Naive thymus-derived CD8-positive, alpha-beta T cell (primary cell): ENCODE results near the gene SRPX. TPM values are rescaled to one million over a fixed set of nuclear protein-coding genes. Genes with fewer than 3 reads are reported as not detected.

Experiments used
- ATAC-seq, 2 donors: fragments of 150-1000 bp; cut with Tn5 transposase in 1 of 2; sonication (Bioruptor Pico), chemical (Tn5 transposase) in 1 of 2; 1 replicate in 1 of 2; 2 replicates in 1 of 2; pipeline ENCODE4 v1.10.0; 2021; ENCODE audit warnings: mild to moderate bottlenecking in 2 of 2, moderate library complexity in 2 of 2
- POLR2A ChIA-PET: fragments of 350-600 bp; sonication (Branson Sonifier 250); formaldehyde crosslinking; loops from one replicate; lab custom pipeline; 2021; ENCODE audit warnings: antibody characterized with exemption; lab: Charles Lee
- DNase-seq, 10 donors: peaks; one replicate each; pipeline versions ENCODE4 v3.0.0 to v3.0.0-alpha.2; 2020 to 2022
- H3K27ac Mint-ChIP-seq, 10 donors: one replicate each; pipeline ENCODE4 v1.8.0; 2020 to 2022; ENCODE audit warnings: mild to moderate bottlenecking in 10 of 10, mixed read lengths in 10 of 10, moderate library complexity in 4 of 10, inconsistent platforms in 1 of 10
- H3K27me3 Mint-ChIP-seq, 5 donors: one replicate each; pipeline ENCODE4 v1.8.0; 2021 to 2022; ENCODE audit warnings: mixed read lengths in 5 of 5
- H3K36me3 Mint-ChIP-seq, 3 donors: one replicate each; pipeline ENCODE4 v1.8.0; 2020 to 2022; ENCODE audit warnings: mixed read lengths in 3 of 3, mild to moderate bottlenecking in 2 of 3, inconsistent platforms in 1 of 3
- H3K4me1 Mint-ChIP-seq, 4 donors: one replicate each; pipeline ENCODE4 v1.8.0; 2021 to 2022; ENCODE audit warnings: mixed read lengths in 4 of 4
- H3K4me3 Mint-ChIP-seq, 10 donors: one replicate each; pipeline ENCODE4 v1.8.0; 2020 to 2022; ENCODE audit warnings: mild to moderate bottlenecking in 10 of 10, mixed read lengths in 10 of 10, moderate library complexity in 6 of 10, inconsistent platforms in 1 of 10
- H3K9me3 Mint-ChIP-seq, 9 donors: one replicate each; pipeline ENCODE4 v1.8.0; 2020 to 2022; ENCODE audit warnings: mixed read lengths in 9 of 9, mild to moderate bottlenecking in 3 of 9, inconsistent platforms in 1 of 9, moderate library complexity in 1 of 9
- polyA plus RNA-seq, 3 donors: library from polyadenylated mRNA; unstranded; fragments of 300-500 nt; fragmentation: Illumina TruSeq; gene quantifications; one replicate each; pipeline ENCODE4 v1.2.3, GENCODE V29; 2021
- total RNA-seq, 8 experiments: library from RNA in 2 of 8; stranded (reverse) in 2 of 8; gene quantifications; one replicate each; pipeline ENCODE4 v1.2.3 and lab custom pipeline; 2021 to 2026

The SRPX gene
- total and polyA plus RNA-seq, 5 experiments from 2014 or later = not detected

DNA sequence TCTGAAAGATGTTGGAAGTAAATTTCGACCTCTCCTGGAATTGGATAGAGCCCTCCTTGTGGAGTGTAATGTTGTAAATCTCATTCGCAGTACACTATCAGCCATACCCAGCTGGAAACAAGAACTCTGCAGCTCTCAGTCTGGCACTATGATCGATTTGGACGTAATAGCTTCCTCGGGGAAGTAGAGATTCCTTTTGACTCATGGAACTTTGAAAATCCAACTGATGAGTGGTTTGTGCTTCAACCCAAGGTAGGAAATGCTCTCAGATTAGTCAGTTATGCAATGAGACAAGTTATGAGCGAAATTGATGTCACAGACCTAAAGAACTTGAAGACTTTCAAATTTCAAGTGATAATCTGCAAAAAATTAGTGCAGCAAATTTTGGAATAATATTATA is 110.4 kb downstream of the SRPX start:
- no peak for ATAC-seq
- Mint-ChIP-seq H3K4me1 (no peaks in the 10 kb centered on the region), H3K27ac (no peak overlapping the region), H3K9me3 (no peaks in the 10 kb centered on the region), H3K36me3 (no peaks in the 10 kb centered on the region), H3K27me3 (peaks cover 0 to 4% (median 0%) of the 10 kb centered on the region in 5 donors), H3K4me3 (no peak overlapping the region)
- DNase-seq = no peak
- POLR2A ChIA-PET = no interaction called here

DNA sequence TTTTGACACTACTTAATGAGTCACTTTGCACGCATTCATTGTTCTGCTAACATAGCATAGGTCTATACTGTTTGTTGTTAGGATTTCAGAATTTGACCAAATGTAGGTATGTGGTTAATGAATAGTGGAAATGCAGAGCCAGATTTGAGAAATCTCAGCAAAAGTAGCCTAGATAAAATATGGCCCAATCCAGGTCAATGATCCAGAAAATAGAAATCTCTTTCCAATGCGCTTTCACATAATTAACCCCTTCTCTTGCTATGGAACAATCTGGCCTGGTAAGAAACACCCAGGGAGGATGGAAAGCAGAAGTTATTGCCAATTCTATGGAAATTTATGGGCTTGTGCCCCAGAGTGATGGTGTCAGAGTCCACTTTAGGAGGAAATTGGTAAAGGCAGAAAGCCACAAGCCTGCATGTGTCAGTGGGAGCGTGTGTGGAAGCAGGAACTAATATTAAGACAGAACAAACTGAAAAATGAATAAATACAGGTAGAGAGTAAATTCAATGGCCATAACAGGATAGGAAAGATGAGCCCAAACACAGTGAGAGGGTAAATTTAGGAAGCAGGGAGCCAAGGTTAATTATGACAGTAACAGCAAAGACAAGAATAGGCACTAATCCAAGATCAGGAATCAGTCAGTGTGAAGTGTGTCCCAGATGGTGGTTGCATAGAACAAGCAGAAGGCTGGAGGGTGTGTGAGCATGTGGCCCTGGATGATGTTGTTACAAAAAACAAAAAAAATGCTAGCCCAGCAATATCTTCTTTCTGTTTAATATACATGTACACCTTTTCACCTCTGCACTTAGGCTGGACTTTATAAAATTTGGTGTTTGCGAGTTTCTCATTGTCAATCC is 111.4 kb downstream of the SRPX start:
- Mint-ChIP-seq H3K27me3 (peaks cover 0 to 4% (median 0%) of the 10 kb centered on the region in 5 donors), H3K4me1 (no peaks in the 10 kb centered on the region), H3K36me3 (no peaks in the 10 kb centered on the region), H3K9me3 (no peaks in the 10 kb centered on the region), H3K4me3 (no peak overlapping the region), H3K27ac (no peak overlapping the region)
- DNase-seq (no peak), ATAC-seq (no peak)
- POLR2A ChIA-PET = no interaction called here

DNA sequence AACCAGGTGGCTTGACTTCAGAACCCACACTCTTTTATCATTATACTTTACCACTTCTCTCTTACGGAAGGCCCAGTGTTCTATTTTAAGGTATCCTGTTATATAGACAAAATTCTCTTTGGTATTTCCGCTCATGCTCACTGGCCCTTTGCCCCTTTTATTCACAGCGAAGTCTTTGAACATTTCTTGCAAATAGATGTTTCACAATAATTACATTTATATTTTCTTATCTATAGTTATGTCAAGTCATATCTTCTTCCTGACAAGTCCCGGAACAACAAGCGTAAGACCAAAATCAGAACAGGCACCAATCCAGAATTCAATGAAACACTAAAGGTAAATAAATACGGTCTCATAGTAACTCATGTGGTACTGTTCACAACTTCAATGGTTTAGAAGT is 112.3 kb downstream of the SRPX start:
- no peak overlapping the region for H3K27ac Mint-ChIP-seq
- ATAC-seq (no peak), DNase-seq (no peak)
- H3K9me3 Mint-ChIP-seq = no peaks in the 10 kb centered on the region
- POLR2A ChIA-PET = no interaction called here
- no peaks in the 10 kb centered on the region for H3K36me3 Mint-ChIP-seq
- H3K4me1 Mint-ChIP-seq = no peaks in the 10 kb centered on the region
- H3K27me3 Mint-ChIP-seq = peaks cover 0 to 2% (median 0%) of the 10 kb centered on the region in 5 donors
- no peak overlapping the region for H3K4me3 Mint-ChIP-seq

GRCh38 chrX:38106991-38107655 is 113.5 kb downstream of the SRPX start:
- POLR2A ChIA-PET = no interaction called here
- no peaks in the 10 kb centered on the region for H3K4me1 Mint-ChIP-seq
- H3K9me3 Mint-ChIP-seq = no peaks in the 10 kb centered on the region
- ATAC-seq = no peak
- no peak overlapping the region for H3K27ac Mint-ChIP-seq
- no peak overlapping the region for H3K4me3 Mint-ChIP-seq
- peaks cover 0 to 3% (median 0%) of the 10 kb centered on the region in 5 donors for H3K27me3 Mint-ChIP-seq
- no peak for DNase-seq
- no peaks in the 10 kb centered on the region for H3K36me3 Mint-ChIP-seq

DNA sequence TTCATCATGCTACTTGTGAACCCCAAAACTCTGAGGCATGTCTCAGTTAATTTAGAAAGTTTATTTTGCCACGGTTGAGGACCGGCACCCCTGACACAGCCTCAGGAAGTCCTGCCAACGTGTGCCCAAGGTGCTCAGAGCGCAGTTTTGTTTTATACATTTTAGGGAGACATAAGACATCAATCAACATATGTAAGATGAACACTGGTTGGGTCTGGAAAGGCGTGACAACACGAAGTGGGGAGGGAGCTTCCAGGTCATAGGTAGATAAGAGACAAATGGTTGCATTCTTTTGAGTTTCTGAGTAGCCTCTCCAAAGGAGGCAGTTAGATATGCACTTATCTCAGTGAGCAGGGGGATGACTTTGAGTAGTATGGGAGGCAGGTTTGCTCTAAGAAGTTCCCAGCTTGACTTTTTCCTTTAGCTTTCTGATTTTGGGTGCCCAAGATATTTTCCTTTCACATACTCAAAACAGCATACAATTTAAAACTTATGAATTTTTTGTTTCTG is 115.4 kb downstream of the SRPX start:
- Mint-ChIP-seq H3K36me3 (no peaks in the 10 kb centered on the region), H3K27me3 (peaks cover 0 to 3% (median 0%) of the 10 kb centered on the region in 5 donors), H3K4me3 (no peak overlapping the region), H3K9me3 (peaks cover 0 to 6% (median 1%) of the 10 kb centered on the region in 9 donors), H3K27ac (no peak overlapping the region), H3K4me1 (no peaks in the 10 kb centered on the region)
- DNase-seq (no peak), ATAC-seq (no peak)
- POLR2A ChIA-PET = no interaction called here

- H3K4me3 Mint-ChIP-seq = no peak overlapping the region
- no peaks in the 10 kb centered on the region for H3K4me1 Mint-ChIP-seq
- no peak for DNase-seq
- H3K27me3 Mint-ChIP-seq = peaks cover 0 to 3% (median 0%) of the 10 kb centered on the region in 5 donors
- H3K9me3 Mint-ChIP-seq = peaks cover 0 to 14% (median 2%) of the 10 kb centered on the region in 9 donors
- no peak overlapping the region for H3K27ac Mint-ChIP-seq
- ATAC-seq = no peak
- POLR2A ChIA-PET = no interaction called here
- peaks cover 0 to 5% (median 0%) of the 10 kb centered on the region in 3 donors for H3K36me3 Mint-ChIP-seq
Observed at GRCh38 chrX:38103857-38104812, 116.5 kb downstream of the SRPX start.

- peaks cover 0 to 11% (median 0%) of the 10 kb centered on the region in 3 donors for H3K36me3 Mint-ChIP-seq
- ATAC-seq (no peak), DNase-seq (no peak)
- no peak overlapping the region for H3K4me3 Mint-ChIP-seq
- peaks cover 0 to 3% (median 0%) of the 10 kb centered on the region in 5 donors for H3K27me3 Mint-ChIP-seq
- no peaks in the 10 kb centered on the region for H3K4me1 Mint-ChIP-seq
- no peak overlapping the region for H3K27ac Mint-ChIP-seq
- POLR2A ChIA-PET = no interaction called here
- H3K9me3 Mint-ChIP-seq = peaks cover 0 to 22% (median 10%) of the 10 kb centered on the region in 9 donors
Observed at GRCh38 chrX:38102875-38103274, 117.8 kb downstream of the SRPX start.

- POLR2A ChIA-PET = no interaction called here
- peaks cover 0 to 11% (median 0%) of the 10 kb centered on the region in 3 donors for H3K36me3 Mint-ChIP-seq
- ATAC-seq (no peak), DNase-seq (no peak)
- no peak overlapping the region for H3K27ac Mint-ChIP-seq
- peaks cover 0 to 3% (median 0%) of the 10 kb centered on the region in 5 donors for H3K27me3 Mint-ChIP-seq
- H3K4me3 Mint-ChIP-seq = no peak overlapping the region
- H3K4me1 Mint-ChIP-seq = no peaks in the 10 kb centered on the region
- H3K9me3 Mint-ChIP-seq = peaks cover 0 to 22% (median 10%) of the 10 kb centered on the region in 9 donors
Observed at GRCh38 chrX:38102240-38102639, 118.4 kb downstream of the SRPX start.

DNA sequence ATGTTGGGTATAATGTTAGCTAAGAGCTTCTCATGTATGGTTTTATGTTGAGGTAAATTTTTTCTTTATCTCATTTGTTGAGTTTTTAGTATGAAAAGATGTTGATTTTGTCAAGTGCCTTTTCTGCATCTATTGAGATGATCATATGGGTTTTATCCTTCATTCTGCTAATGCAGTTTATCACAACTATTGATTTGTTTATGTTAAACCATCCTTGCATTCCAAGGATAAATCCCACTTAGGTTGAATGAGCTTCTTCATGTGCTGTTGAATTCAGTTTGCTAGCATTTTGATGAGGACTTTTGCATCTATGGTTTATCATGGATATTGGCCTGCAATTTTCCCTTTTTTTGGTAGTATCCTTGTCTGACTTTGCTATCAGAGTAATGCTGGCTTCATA is 121.0 kb downstream of the SRPX start:
- Mint-ChIP-seq H3K27ac (no peak overlapping the region), H3K4me3 (no peak overlapping the region), H3K4me1 (no peaks in the 10 kb centered on the region), H3K36me3 (peaks cover 0 to 11% (median 0%) of the 10 kb centered on the region in 3 donors), H3K27me3 (peaks cover 0 to 3% (median 0%) of the 10 kb centered on the region in 5 donors), H3K9me3 (peaks cover 0 to 22% (median 10%) of the 10 kb centered on the region in 9 donors)
- POLR2A ChIA-PET = no interaction called here
- DNase-seq (no peak), ATAC-seq (no peak)

Other genes with a start within 250 kb of the SRPX start
- not detected for gene SYTL5, start 214.3 kb downstream of the SRPX start, total RNA-seq
- not detected for gene SYTL5, start 214.3 kb downstream of the SRPX start, polyA plus RNA-seq
- gene RPGR, start 106.6 kb upstream of the SRPX start, total RNA-seq = 10 to 100 TPM; 13.0 to 15.2 TPM
- 1 to 10 TPM; 3.6 to 6.2 (median 5.9) TPM for gene RPGR, start 106.6 kb upstream of the SRPX start, polyA plus RNA-seq
- gene OTC, start 131.7 kb upstream of the SRPX start, total RNA-seq = not detected
- gene OTC, start 131.7 kb upstream of the SRPX start, polyA plus RNA-seq = not detected